ENCODE measurements around the gene DNAJC9.

DNA sequence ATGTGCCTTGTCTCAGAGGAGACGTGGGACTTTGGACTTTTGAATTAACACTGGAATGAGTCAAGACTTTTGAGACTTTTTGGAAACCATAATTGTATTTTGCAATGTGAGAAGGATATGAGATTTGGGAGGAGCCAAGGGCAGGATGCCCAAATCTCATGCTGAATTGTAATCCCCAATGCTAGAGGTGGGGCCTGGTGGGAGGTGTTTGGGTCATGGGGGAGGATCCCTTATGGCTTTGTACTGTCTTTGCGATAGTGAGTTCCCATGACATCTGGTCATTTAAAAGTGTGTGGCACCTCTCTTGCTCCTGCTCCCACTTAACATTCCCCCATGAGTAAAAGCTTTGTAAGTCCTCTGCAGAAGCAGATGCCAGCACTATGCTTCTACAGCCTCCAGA lies 39.2 kb downstream of the DNAJC9 start:
- TF ChIP-seq CTCF (conservative IDR thresholded peaks at IDR 0.05), result no peak
- no peak for TF ChIP-seq EZH2 (IDR thresholded peaks at IDR 0.05; ENCODE audit: low read depth)

Data from PC-9 (cell line).